ENCODE measurements around the gene CLCN4. TPM values are rescaled to one million over a fixed set of nuclear protein-coding genes. Genes with fewer than 3 reads are reported as not detected.

The CLCN4 gene
- polyA plus RNA-seq, 1 donor from 2014 or later, result 5.1 TPM

DNA sequence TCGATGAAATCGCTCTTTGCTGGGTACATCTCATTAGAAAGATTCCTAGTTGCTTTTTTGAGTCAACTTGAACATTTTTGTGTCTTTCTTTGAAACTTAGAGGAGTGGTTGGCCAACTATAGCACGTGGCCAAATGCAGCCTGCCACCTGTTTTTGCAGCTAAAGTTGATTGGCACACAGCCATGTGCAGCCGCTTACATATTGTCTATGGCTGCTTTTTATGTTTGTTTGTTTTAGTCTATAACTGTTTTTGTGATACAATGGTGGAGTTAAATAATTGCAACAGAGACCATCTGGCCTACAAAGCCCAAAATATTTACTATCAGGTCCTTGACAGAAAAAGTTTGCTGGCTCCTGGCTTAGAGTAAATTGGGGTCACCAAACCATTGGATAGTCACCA, 86.3 kb downstream of the CLCN4 start:
- Mint-ChIP-seq H3K4me3 (no peak overlapping the region), H3K27me3 (peaks cover 1% of the 10 kb centered on the region), H3K9me3 (no peaks in the 10 kb centered on the region), H3K27ac (no peak overlapping the region), H3K36me3 (peaks cover 1% of the 10 kb centered on the region), H3K4me1 (peaks cover 0 to 3% (median 0%) of the 10 kb centered on the region in 3 donors)

DNA sequence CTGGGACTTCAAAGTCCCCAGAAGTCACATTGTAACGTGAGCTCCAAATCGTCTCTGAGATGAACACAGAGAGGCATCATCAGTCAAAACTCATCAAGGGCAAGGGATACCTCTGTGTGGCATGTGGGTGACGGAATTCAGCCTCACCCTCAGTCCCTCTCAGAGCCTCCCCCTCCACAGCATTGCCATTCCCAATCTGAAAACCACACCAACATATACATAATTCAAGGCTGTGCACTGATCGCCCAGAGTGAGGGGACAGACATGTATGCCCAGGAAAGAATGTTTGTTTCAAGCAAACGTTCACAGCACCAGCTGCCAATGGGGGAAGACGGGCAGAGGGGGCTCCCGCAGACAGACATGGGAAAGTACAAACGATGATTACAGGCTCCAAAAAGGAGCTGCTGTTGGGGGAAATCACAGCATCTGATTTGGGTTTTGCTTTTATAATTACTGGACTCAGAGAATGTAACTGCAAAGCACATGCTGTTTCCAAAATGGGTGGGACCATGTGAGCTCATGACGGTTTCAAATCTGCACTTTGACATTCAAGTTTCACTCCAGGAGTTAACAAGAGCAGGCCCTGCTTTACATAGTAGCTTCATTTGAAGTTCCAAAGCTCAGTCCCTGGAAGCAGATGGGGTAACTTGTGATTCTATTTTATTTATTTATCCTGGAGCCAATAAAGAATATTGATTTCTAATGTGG, 88.3 kb downstream of the CLCN4 start:
- peaks cover 0 to 2% (median 0%) of the 10 kb centered on the region in 3 donors for H3K9me3 Mint-ChIP-seq
- no peak overlapping the region for H3K27ac Mint-ChIP-seq
- peaks cover 1% of the 10 kb centered on the region for H3K27me3 Mint-ChIP-seq

DNA sequence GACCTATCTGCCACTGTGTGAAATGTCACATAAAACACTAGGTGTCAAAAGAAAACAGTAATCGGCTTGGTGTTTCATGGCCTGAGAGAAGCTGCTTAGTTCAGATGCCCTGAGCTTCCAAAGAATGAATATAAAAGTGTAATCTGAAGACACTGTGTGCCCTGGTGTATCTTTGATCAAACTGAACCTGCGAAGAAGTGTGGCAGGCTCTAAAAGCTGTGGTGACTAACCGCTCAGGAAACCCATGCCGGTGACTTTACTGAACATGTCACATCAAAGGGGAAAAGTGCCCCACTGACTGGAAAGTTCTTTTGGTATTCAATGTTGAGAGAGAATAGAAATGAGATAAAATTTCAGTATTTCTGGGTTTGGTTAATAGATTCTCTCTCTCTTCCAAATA, 89.1 kb downstream of the CLCN4 start:
- Mint-ChIP-seq H3K4me1 (peaks cover 0 to 3% (median 0%) of the 10 kb centered on the region in 3 donors), H3K4me3 (no peak overlapping the region), H3K27ac (no peak overlapping the region), H3K36me3 (no peaks in the 10 kb centered on the region), H3K9me3 (peaks cover 0 to 2% (median 0%) of the 10 kb centered on the region in 3 donors), H3K27me3 (peaks cover 1% of the 10 kb centered on the region)

More for the DNA sequence above, 88.3 kb downstream of the CLCN4 start:
- peaks cover 0 to 3% (median 0%) of the 10 kb centered on the region in 3 donors for H3K4me1 Mint-ChIP-seq
- no peaks in the 10 kb centered on the region for H3K36me3 Mint-ChIP-seq
- H3K4me3 Mint-ChIP-seq, result no peak overlapping the region

- H3K4me1 Mint-ChIP-seq, result peaks cover 0 to 3% (median 0%) of the 10 kb centered on the region in 3 donors
- peaks cover 0 to 2% (median under 1%) of the 10 kb centered on the region in 3 donors for H3K9me3 Mint-ChIP-seq
- H3K36me3 Mint-ChIP-seq, result no peaks in the 10 kb centered on the region
- no peak overlapping the region for H3K4me3 Mint-ChIP-seq
- peaks cover 1% of the 10 kb centered on the region for H3K27me3 Mint-ChIP-seq
- H3K27ac Mint-ChIP-seq, result no peak overlapping the region
Observed at GRCh38 chrX:10246297-10246696, 89.5 kb downstream of the CLCN4 start.

- Mint-ChIP-seq H3K36me3 (no peaks in the 10 kb centered on the region), H3K27ac (peak overlapping the region in 1 of 3 donors; percentile 1), H3K9me3 (peaks cover 0 to 3% (median 2%) of the 10 kb centered on the region in 3 donors), H3K4me1 (peaks cover 0 to 2% (median 0%) of the 10 kb centered on the region in 3 donors), H3K4me3 (no peak overlapping the region), H3K27me3 (peaks cover 1% of the 10 kb centered on the region)
Observed at GRCh38 chrX:10246846-10247245, 90.1 kb downstream of the CLCN4 start.

DNA sequence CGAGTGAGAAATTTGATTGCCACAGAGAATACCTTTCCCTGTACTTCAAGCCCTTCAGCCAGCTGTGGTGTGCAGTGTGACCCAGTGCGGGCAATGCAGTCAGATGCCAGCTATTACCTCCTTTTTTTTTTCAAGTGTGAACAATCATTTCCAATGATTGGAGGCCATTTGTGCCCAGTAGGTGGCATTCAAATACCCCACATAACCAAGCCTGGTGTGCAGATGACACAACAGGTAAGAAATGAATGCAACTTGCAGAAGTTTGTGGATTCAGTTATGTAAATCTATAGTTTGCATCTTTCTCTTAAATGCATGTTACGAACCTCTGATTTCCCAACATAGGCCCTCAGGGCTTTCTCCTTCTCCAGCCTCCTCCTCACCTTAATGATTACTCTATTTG, 98.0 kb downstream of the CLCN4 start:
- H3K36me3 Mint-ChIP-seq, result no peaks in the 10 kb centered on the region
- H3K27me3 Mint-ChIP-seq, result peaks cover 5% of the 10 kb centered on the region
- no peaks in the 10 kb centered on the region for H3K4me1 Mint-ChIP-seq
- no peak overlapping the region for H3K4me3 Mint-ChIP-seq
- H3K9me3 Mint-ChIP-seq, result peaks cover 0 to 3% (median 0%) of the 10 kb centered on the region in 3 donors
- H3K27ac Mint-ChIP-seq, result no peak overlapping the region

DNA sequence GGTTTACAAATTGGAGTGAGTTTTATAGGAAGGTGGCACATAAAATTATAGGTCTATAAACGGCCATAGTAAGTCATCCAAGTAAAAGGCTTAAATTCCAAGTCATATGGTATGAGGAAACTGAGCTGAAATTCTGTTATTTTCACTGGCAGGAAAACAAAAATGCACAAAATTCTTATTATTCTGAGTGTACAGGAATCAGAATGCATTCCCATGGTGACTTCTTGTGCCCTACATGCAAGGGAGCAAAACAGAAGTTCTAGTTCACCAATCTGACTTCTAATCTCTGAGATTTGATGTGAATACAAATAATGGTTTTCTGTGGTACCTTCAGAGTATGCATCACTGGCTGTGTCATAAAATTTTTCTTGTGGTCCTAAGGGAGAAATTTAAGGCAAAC, 102.9 kb downstream of the CLCN4 start:
- H3K4me3 Mint-ChIP-seq, result no peak overlapping the region
- H3K4me1 Mint-ChIP-seq, result no peaks in the 10 kb centered on the region
- peaks cover 0 to 4% (median 3%) of the 10 kb centered on the region in 3 donors for H3K9me3 Mint-ChIP-seq
- H3K36me3 Mint-ChIP-seq, result no peaks in the 10 kb centered on the region
- H3K27me3 Mint-ChIP-seq, result peaks cover 5% of the 10 kb centered on the region
- no peak overlapping the region for H3K27ac Mint-ChIP-seq

DNA sequence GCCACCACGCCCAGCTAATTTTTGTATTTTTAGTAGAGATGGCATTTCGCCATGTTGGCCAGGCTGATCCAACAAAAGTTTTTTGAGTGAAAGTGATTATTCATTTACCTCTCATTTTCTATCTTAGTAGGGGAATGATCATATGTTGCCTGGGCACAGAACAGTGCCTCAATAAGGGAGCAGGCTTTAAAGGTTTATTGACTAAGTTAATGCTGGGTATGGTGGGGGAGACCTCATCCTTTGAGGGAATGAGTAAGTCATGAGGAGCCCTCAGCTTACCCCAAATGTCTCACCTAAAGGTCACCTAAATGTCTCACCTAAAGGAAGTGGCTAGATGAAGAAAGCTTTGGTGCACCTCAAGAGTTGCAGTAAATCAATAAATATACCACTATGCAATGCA, 109.0 kb downstream of the CLCN4 start:
- Mint-ChIP-seq H3K9me3 (peaks cover 0 to 4% (median 2%) of the 10 kb centered on the region in 3 donors), H3K4me3 (no peak overlapping the region), H3K27ac (no peak overlapping the region), H3K4me1 (no peaks in the 10 kb centered on the region), H3K27me3 (peaks cover 4% of the 10 kb centered on the region), H3K36me3 (no peaks in the 10 kb centered on the region)

- H3K4me3 Mint-ChIP-seq, result no peak overlapping the region
- H3K27me3 Mint-ChIP-seq, result peaks cover 2% of the 10 kb centered on the region
- no peaks in the 10 kb centered on the region for H3K36me3 Mint-ChIP-seq
- H3K9me3 Mint-ChIP-seq, result no peaks in the 10 kb centered on the region
- no peaks in the 10 kb centered on the region for H3K4me1 Mint-ChIP-seq
- peak overlapping the region in 1 of 3 donors; percentile 19 for H3K27ac Mint-ChIP-seq
Observed at GRCh38 chrX:10278716-10279115, 121.9 kb downstream of the CLCN4 start.

GRCh38 chrX:10280071-10280470, 123.3 kb downstream of the CLCN4 start:
- Mint-ChIP-seq H3K4me1 (no peaks in the 10 kb centered on the region), H3K4me3 (no peak overlapping the region), H3K9me3 (no peaks in the 10 kb centered on the region), H3K36me3 (no peaks in the 10 kb centered on the region), H3K27me3 (peaks cover 2% of the 10 kb centered on the region), H3K27ac (no peak overlapping the region)

DNA sequence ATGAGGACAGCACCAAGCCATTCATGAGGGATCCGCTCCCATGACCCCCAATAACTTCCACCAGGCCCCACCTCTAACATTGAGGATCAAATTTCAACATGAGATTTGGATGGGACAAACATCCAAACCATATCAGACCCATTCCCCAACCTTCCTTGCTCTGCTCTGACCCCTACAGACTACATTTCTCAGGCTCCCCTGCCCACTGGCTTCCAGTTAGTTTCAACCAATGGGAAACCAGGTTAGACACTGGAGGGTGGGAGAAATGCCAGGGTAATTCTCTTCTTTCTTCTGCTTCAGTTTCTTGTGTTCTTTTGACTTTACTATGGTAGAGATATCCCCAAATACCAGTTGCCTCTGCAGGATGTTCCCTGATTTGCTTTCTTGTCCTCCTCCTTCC, 125.7 kb downstream of the CLCN4 start:
- Mint-ChIP-seq H3K27ac (no peak overlapping the region), H3K9me3 (peaks cover 0 to 4% (median 0%) of the 10 kb centered on the region in 3 donors), H3K36me3 (no peaks in the 10 kb centered on the region), H3K4me1 (no peaks in the 10 kb centered on the region), H3K4me3 (no peak overlapping the region), H3K27me3 (peaks cover 2% of the 10 kb centered on the region)

- no peaks in the 10 kb centered on the region for H3K4me1 Mint-ChIP-seq
- peaks cover 2% of the 10 kb centered on the region for H3K27me3 Mint-ChIP-seq
Observed at GRCh38 chrX:10286195-10286594, 129.4 kb downstream of the CLCN4 start.

More at GRCh38 chrX:10286195-10286594, 129.4 kb downstream of the CLCN4 start:
- Mint-ChIP-seq H3K27ac (no peak overlapping the region), H3K36me3 (peaks cover 3% of the 10 kb centered on the region), H3K4me3 (no peak overlapping the region), H3K9me3 (peaks cover 0 to 4% (median 0%) of the 10 kb centered on the region in 3 donors)

Other genes with a start within 250 kb of the CLCN4 start
- not detected for gene CLDN34, start 189.6 kb upstream of the CLCN4 start, polyA plus RNA-seq

Data from IgD-negative memory B cell (primary cell).